Endothelial cell of umbilical vein (primary cell): ENCODE measurements around the gene NUCKS1. TPM values are rescaled to one million over a fixed set of nuclear protein-coding genes. Genes with fewer than 3 reads are reported as not detected.

Experiments used
- BruUV-seq: library from RNA; stranded (reverse); fragments of 400-500 nt; replicated peaks from 2 replicates; lab custom pipeline; 2021; lab: Mats Ljungman, UMichigan
- CTCF ChIA-PET: fragments of 300-600, 350-600 bp; sonication (Branson Sonifier 250); formaldehyde crosslinking; loops from one replicate; lab custom pipeline; 2021; ENCODE audit warnings: antibody characterized with exemption, inconsistent platforms; lab: Charles Lee
- POLR2A ChIA-PET: fragments of 300-600, 350-600 bp; sonication (Branson Sonifier 250); formaldehyde crosslinking; loops from one replicate; lab custom pipeline; 2021; ENCODE audit warnings: antibody characterized with exemption, inconsistent platforms; lab: Charles Lee
- DNase-seq: peaks from one replicate; pipeline ENCODE4 v3.0.0-alpha.2; 2011; ENCODE audit warnings: low read depth, low spot score
- FAIRE-seq: peaks from 2 replicates; lab custom pipeline; 2011; peaks lifted over from hg19 to GRCh38; lab: Jason Lieb, UNC
- H2AFZ ChIP-seq: 2 replicates; pipeline ENCODE4 v1.6.0; 2012; ENCODE audit warnings: low read depth, low read length, control low read depth, inconsistent platforms
- H3K27ac ChIP-seq: 2 replicates; pipeline ENCODE4 v1.5.1; 2011; ENCODE audit warnings: low read depth, mild to moderate bottlenecking, control low read depth, low read length, moderate library complexity; ENCODE audit not compliant: insufficient read depth
- H3K27me3 ChIP-seq, 2 experiments: 2 replicates each; pipeline versions ENCODE4 v1.6.0 to v1.6.1; 2011; ENCODE audit warnings: low read length in 2 of 2, mixed read lengths in 1 of 2; ENCODE audit not compliant: control insufficient read depth in 2 of 2, insufficient read depth in 2 of 2
- H3K36me3 ChIP-seq, 2 experiments: 2 replicates in 1 of 2; 3 replicates in 1 of 2; pipeline ENCODE4 v1.5.1; 2011; ENCODE audit warnings: low read length in 2 of 2, mild to moderate bottlenecking in 1 of 2, moderate library complexity in 1 of 2; ENCODE audit not compliant: control insufficient read depth in 2 of 2, insufficient read depth in 2 of 2; ENCODE audit errors: extremely low read depth in 1 of 2
- H3K4me1 ChIP-seq: 3 replicates; pipeline ENCODE4 v1.5.1; 2011; ENCODE audit warnings: mild to moderate bottlenecking, low read length; ENCODE audit not compliant: control insufficient read depth, insufficient read depth; ENCODE audit errors: extremely low read depth
- H3K4me2 ChIP-seq: 2 replicates; pipeline ENCODE4 v1.6.1; 2011; ENCODE audit warnings: low read length, control low read depth, mixed read lengths; ENCODE audit not compliant: insufficient read depth
- H3K4me3 ChIP-seq, 3 experiments: fragments of 200-600 bp in 1 of 3; sonication (generic), shearing (Covaris generic) in 1 of 3; replicated peaks in 1 of 3; 2 replicates each; pipeline ENCODE4 v1.5.1; 2011 to 2016; ENCODE audit warnings: control low read depth in 3 of 3, low read length in 3 of 3, mild to moderate bottlenecking in 2 of 3, inconsistent platforms in 1 of 3, low read depth in 1 of 3, moderate library complexity in 1 of 3; ENCODE audit not compliant: insufficient read depth in 1 of 3
- H3K79me2 ChIP-seq: 2 replicates; pipeline ENCODE4 v1.6.0; 2012; ENCODE audit warnings: low read length, inconsistent platforms; ENCODE audit not compliant: control insufficient read depth, insufficient read depth
- H3K9ac ChIP-seq: replicated peaks from 2 replicates; pipeline ENCODE3; 2011; ENCODE audit warnings: low read length, control low read depth; ENCODE audit not compliant: insufficient read depth; ENCODE audit errors: extremely low read depth
- H3K9me1 ChIP-seq: replicated peaks from 3 replicates; pipeline ENCODE4 v1.6.0; 2011; ENCODE audit warnings: mild to moderate bottlenecking, low read length; ENCODE audit not compliant: control insufficient read depth, insufficient read depth; ENCODE audit errors: extremely low read depth
- H3K9me3 ChIP-seq: replicated peaks from 2 replicates; pipeline ENCODE4 v1.5.1; 2012; ENCODE audit warnings: low read length, inconsistent platforms; ENCODE audit not compliant: control insufficient read depth, insufficient read depth
- H4K20me1 ChIP-seq: replicated peaks from 2 replicates; pipeline ENCODE3; 2011; ENCODE audit warnings: mild to moderate bottlenecking, low read length; ENCODE audit not compliant: control insufficient read depth, insufficient read depth; ENCODE audit errors: extremely low read depth
- EZH2 ChIP-seq: IDR thresholded peaks from 2 replicates; pipeline ENCODE4 v1.6.1; 2012; ENCODE audit warnings: borderline replicate concordance, low read depth, mild to moderate bottlenecking, moderate library complexity, low read length, inconsistent platforms; ENCODE audit not compliant: severe bottlenecking
- FOS ChIP-seq: IDR thresholded peaks from 2 replicates; pipeline ENCODE4 v1.6.1; 2011; ENCODE audit warnings: mild to moderate bottlenecking, low read length, moderate library complexity, borderline replicate concordance; ENCODE audit not compliant: insufficient read depth
- GATA2 ChIP-seq: IDR thresholded peaks from 2 replicates; pipeline ENCODE4 v1.7.0; 2011; ENCODE audit warnings: low read depth, mild to moderate bottlenecking, moderate library complexity, mixed read lengths, low read length; ENCODE audit not compliant: insufficient read length, insufficient read depth
- JUN ChIP-seq: IDR thresholded peaks from 2 replicates; pipeline ENCODE4 v1.6.1; 2011; ENCODE audit warnings: borderline replicate concordance, low read depth; ENCODE audit not compliant: insufficient read length, insufficient read depth
- MYC ChIP-seq: IDR thresholded peaks from one replicate; pipeline ENCODE4 v1.6.1; 2011; ENCODE audit warnings: mild to moderate bottlenecking, low read depth, low read length
- POLR2A ChIP-seq: IDR thresholded peaks from 2 replicates; pipeline ENCODE4 v1.6.1; 2012; ENCODE audit warnings: low read depth, mild to moderate bottlenecking, control low read depth, low read length
- POLR2AphosphoS5 ChIP-seq: IDR thresholded peaks from 2 replicates; pipeline ENCODE4 v1.6.1; 2012; ENCODE audit warnings: low read depth, mild to moderate bottlenecking, control low read depth, low read length, moderate library complexity; ENCODE audit not compliant: insufficient read depth
- dilution Hi-C: fragments of 300-500 bp; cut with MboI; formaldehyde crosslinking; loops from one replicate; pipeline ENCODE4 v1.15.0; 2019; ENCODE audit warnings: low sequenced_read_pairs; ENCODE audit not compliant: extremely low pct_ligation_motif_present
- intact Hi-C: fragments of 100-400 bp; cut with micrococcal nuclease; formaldehyde crosslinking; loops from one replicate; pipeline ENCODE4 v1.10.0; 2022
- polyA plus RNA-seq, 4 experiments: library from polyadenylated mRNA; depleted of rRNA in 3 of 4; stranded (reverse) in 3 of 4; unstranded in 1 of 4; fragments of >200 nt; gene quantifications; 2 replicates each; pipeline versions ENCODE4 v1.2.1 to v1.2.3, GENCODE V29; 2011 to 2012; ENCODE audit warnings: missing spikeins in 1 of 4
- total RNA-seq: library from RNA; stranded (reverse); gene quantifications from 2 replicates; pipeline ENCODE4 v1.2.3, GENCODE V29; 2021
- TF ChIP-seq, protein P1 (sequence below), 2 donors: IDR thresholded peaks; 1 replicate in 1 of 2; 2 replicates in 1 of 2; pipeline ENCODE4 v1.5.1; 2011; ENCODE audit warnings: low read length in 2 of 2, mild to moderate bottlenecking in 2 of 2, moderate library complexity in 2 of 2, control low read depth in 1 of 2, inconsistent platforms in 1 of 2, low read depth in 1 of 2; ENCODE audit not compliant: insufficient read depth in 1 of 2; ENCODE audit errors: extremely low read depth in 1 of 2
- TF ChIP-seq, protein P2 (sequence below): IDR thresholded peaks from 2 replicates; pipeline ENCODE4 v1.6.1; 2011; ENCODE audit not compliant: insufficient read depth, insufficient read length

Gene NUCKS1
- total and polyA plus RNA-seq, 2 donors (not counting 3 experiments of a cell fraction or from before 2014, with no cell fraction given): 53.7 to 282 TPM

DNA sequence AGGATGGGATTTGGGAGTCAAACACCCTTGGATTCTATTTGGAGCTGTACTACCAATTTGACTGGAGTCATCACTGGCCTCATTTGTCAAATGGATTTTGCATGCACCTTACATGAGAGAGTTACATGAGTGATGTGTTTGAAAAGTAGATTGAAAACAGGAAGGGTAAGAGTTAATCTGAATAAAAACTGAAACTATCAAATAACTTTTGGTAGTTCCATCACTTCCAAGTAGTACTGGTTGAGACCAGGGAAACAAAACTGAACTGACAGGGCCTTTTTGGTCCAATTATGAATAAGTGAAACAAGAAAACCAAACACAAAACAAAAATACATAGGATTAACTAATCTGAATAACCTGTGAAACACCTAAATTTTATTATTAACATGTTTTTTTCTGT is 30.2 kb downstream of the NUCKS1 start:
- POLR2A ChIA-PET: no interaction called here
- Histone ChIP-seq H3K4me1 (no peaks in the 10 kb centered on the region), H3K79me2 (peaks cover 13% of the 10 kb centered on the region), H3K9ac (no peak overlapping the region), H3K9me3 (no peaks in the 10 kb centered on the region), H3K27me3 (no peaks in the 10 kb centered on the region), H3K4me3 (no peak overlapping the region), H3K9me1 (no peaks in the 10 kb centered on the region), H3K27ac (no peak overlapping the region), H4K20me1 (peaks cover 2% of the 10 kb centered on the region), H2AFZ (no peak overlapping the region), H3K4me2 (no peak overlapping the region), H3K36me3 (peaks cover 11 to 47% of the 10 kb centered on the region in 2 experiments)
- BruUV-seq: no TSS peak
- intact Hi-C loops (no loop called here), dilution Hi-C loops (no loop called here)
- TF ChIP-seq FOS: no peak
- no peak for TF ChIP-seq POLR2A
- TF ChIP-seq JUN: no peak
- TF ChIP-seq, protein P1, sequence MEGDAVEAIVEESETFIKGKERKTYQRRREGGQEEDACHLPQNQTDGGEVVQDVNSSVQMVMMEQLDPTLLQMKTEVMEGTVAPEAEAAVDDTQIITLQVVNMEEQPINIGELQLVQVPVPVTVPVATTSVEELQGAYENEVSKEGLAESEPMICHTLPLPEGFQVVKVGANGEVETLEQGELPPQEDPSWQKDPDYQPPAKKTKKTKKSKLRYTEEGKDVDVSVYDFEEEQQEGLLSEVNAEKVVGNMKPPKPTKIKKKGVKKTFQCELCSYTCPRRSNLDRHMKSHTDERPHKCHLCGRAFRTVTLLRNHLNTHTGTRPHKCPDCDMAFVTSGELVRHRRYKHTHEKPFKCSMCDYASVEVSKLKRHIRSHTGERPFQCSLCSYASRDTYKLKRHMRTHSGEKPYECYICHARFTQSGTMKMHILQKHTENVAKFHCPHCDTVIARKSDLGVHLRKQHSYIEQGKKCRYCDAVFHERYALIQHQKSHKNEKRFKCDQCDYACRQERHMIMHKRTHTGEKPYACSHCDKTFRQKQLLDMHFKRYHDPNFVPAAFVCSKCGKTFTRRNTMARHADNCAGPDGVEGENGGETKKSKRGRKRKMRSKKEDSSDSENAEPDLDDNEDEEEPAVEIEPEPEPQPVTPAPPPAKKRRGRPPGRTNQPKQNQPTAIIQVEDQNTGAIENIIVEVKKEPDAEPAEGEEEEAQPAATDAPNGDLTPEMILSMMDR (IDR thresholded peaks at IDR 0.05; ENCODE audit: extremely low read depth in 1 of 2, insufficient read depth in 1 of 2, low read depth in 1 of 2, low read length in 2 of 2): no peak
- no peak for TF ChIP-seq EZH2
- TF ChIP-seq POLR2AphosphoS5: no peak
- TF ChIP-seq, protein P2, sequence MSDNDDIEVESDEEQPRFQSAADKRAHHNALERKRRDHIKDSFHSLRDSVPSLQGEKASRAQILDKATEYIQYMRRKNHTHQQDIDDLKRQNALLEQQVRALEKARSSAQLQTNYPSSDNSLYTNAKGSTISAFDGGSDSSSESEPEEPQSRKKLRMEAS: no peak
- TF ChIP-seq MYC: no peak
- no peak for TF ChIP-seq GATA2
- no peak for DNase-seq
- CTCF ChIA-PET: interaction anchor here (1.7 kb wide), 1 partner anchor 61 kb away, joined by 4 read pairs; no protein-coding TSS in a partner anchor
- FAIRE-seq: no peak
